PC-3 (cell line): ENCODE results near the gene KDM3A. TPM values are rescaled to one million over a fixed set of nuclear protein-coding genes. Genes with fewer than 3 reads are reported as not detected.

Experiments
- ATAC-seq: fragments of 200-7000 bp; cut with Tn5 transposase; 2 replicates; pipeline ENCODE4 v1.9.1; 2020; ENCODE audit warnings: mild to moderate bottlenecking, moderate library complexity
- BruUV-seq: library from RNA; stranded (reverse); fragments of 400-500 nt; replicated peaks from 2 replicates; lab custom pipeline; 2021; lab: Mats Ljungman, UMichigan
- CTCF ChIA-PET: fragments of 300-600 bp; sonication (Branson Sonifier 250); formaldehyde crosslinking; loops from one replicate; lab custom pipeline; 2022; ENCODE audit warnings: antibody characterized with exemption; lab: Charles Lee
- POLR2A ChIA-PET: fragments of 300-600 bp; sonication (Branson Sonifier 250); formaldehyde crosslinking; loops from one replicate; lab custom pipeline; 2022; ENCODE audit warnings: antibody characterized with exemption; ENCODE audit not compliant: unreplicated experiment; lab: Charles Lee
- DNase-seq: peaks from one replicate; pipeline ENCODE4 v3.0.0-alpha.2; 2015
- H2AFZ ChIP-seq: fragments of 300-600 bp; sonication (generic); 2 replicates; pipeline ENCODE4 v1.6.0; 2016; ENCODE audit warnings: antibody characterized with exemption, low read length
- H3F3A ChIP-seq: fragments of 300-600 bp; sonication (generic); one replicate; pipeline ENCODE4 v1.6.0; 2017; ENCODE audit warnings: antibody characterized with exemption, low read length, control low read depth, mild to moderate bottlenecking; ENCODE audit not compliant: unreplicated experiment
- H3K27ac ChIP-seq: fragments of 300-600 bp; sonication (generic); 2 replicates; pipeline ENCODE4 v1.5.1; 2016; ENCODE audit warnings: mild to moderate bottlenecking, low read length
- H3K27me3 ChIP-seq: fragments of 300-600 bp; sonication (generic); 2 replicates; pipeline ENCODE4 v1.6.1; 2016; ENCODE audit warnings: low read length, mixed read lengths
- H3K36me3 ChIP-seq: fragments of 300-600 bp; sonication (generic); 2 replicates; pipeline ENCODE4 v1.6.1; 2016; ENCODE audit warnings: low read depth, mixed run types, low read length, mixed read lengths
- H3K4me1 ChIP-seq: fragments of 300-600 bp; sonication (generic); 2 replicates; pipeline ENCODE4 v1.5.1; 2016; ENCODE audit warnings: low read length; ENCODE audit not compliant: insufficient read depth
- H3K4me2 ChIP-seq: fragments of 300-600 bp; sonication (generic); 2 replicates; pipeline ENCODE4 v1.6.0; 2016; ENCODE audit warnings: low read length
- H3K4me3 ChIP-seq: fragments of 300-600 bp; sonication (generic); 2 replicates; pipeline ENCODE4 v1.5.1; 2016; ENCODE audit warnings: mild to moderate bottlenecking, low read length, mixed read lengths
- H3K79me2 ChIP-seq: fragments of 300-600 bp; sonication (generic); 2 replicates; pipeline ENCODE4 v1.6.1; 2017; ENCODE audit warnings: low read length, mixed read lengths
- H3K9ac ChIP-seq: fragments of 300-600 bp; sonication (generic); 2 replicates; pipeline ENCODE4 v1.6.0; 2016; ENCODE audit warnings: mild to moderate bottlenecking, low read length
- H3K9me2 ChIP-seq: fragments of 300-600 bp; sonication (generic); replicated peaks from 2 replicates; pipeline ENCODE4 v1.6.1; 2016; ENCODE audit warnings: mixed run types, low read length, mixed read lengths
- H3K9me3 ChIP-seq: fragments of 300-600 bp; sonication (generic); 2 replicates; pipeline ENCODE4 v1.6.1; 2016; ENCODE audit warnings: low read length, mixed read lengths
- H4K20me1 ChIP-seq: fragments of 300-600 bp; sonication (generic); 2 replicates; pipeline ENCODE4 v1.6.1; 2016; ENCODE audit warnings: low read length, mixed read lengths
- EZH2 ChIP-seq: fragments of 300-600 bp; sonication (generic); IDR thresholded peaks from one replicate; pipeline ENCODE4 v1.6.1; 2017; ENCODE audit warnings: antibody characterized with exemption, mild to moderate bottlenecking, low read length; ENCODE audit not compliant: unreplicated experiment
- EZH2phosphoT487 ChIP-seq: fragments of 300-600 bp; sonication (generic); IDR thresholded peaks from 2 replicates; pipeline ENCODE4 v1.6.1; 2018; ENCODE audit warnings: mild to moderate bottlenecking, antibody characterized with exemption, low read length, borderline replicate concordance
- intact Hi-C: fragments of 100-400 bp; cut with micrococcal nuclease; formaldehyde crosslinking; loops from 2 replicates; pipeline ENCODE4 v1.9.0; 2023
- total RNA-seq: library from RNA; depleted of rRNA; stranded (reverse); fragments of >200 nt; gene quantifications from 2 replicates; pipeline ENCODE4 v1.2.3, GENCODE V29; 2014
- TF ChIP-seq, protein P1 (sequence below): fragments of 300-600 bp; sonication (generic); conservative IDR thresholded peaks from 2 replicates; pipeline ENCODE4 v1.5.1; 2017; ENCODE audit warnings: antibody characterized with exemption, low read depth, mild to moderate bottlenecking, low read length

The KDM3A gene
- total RNA-seq, 1 experiment from 2014 or later: 32.2 TPM

DNA sequence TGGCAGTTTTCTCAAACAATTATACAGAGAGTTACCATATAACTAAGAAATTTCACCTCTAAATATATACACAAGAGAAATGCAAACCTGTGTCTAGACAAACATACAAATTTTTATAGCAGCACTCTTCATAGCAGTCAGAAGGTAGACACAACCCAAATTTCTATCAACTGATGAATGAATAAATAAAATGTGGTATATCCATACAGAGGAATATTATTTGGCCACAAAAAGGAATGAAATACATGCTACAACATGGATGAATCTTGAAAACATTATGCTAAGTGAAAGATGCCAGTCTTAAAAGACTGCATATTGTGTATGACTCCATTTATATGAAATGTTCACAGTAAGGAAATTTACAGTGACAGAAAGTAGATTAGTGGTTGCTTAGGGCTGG, 30.6 kb upstream of the KDM3A start:
- Histone ChIP-seq H3K9ac (no peak overlapping the region), H3K27ac (no peak overlapping the region), H3F3A (no peaks in the 10 kb centered on the region), H3K27me3 (peaks cover 15% of the 10 kb centered on the region), H3K9me3 (no peaks in the 10 kb centered on the region), H4K20me1 (no peaks in the 10 kb centered on the region), H3K4me1 (no peaks in the 10 kb centered on the region), H3K9me2 (no peaks in the 10 kb centered on the region), H2AFZ (no peak overlapping the region), H3K79me2 (no peaks in the 10 kb centered on the region), H3K4me3 (no peak overlapping the region), H3K36me3 (no peaks in the 10 kb centered on the region), H3K4me2 (no peak overlapping the region)
- CTCF ChIA-PET: no interaction called here
- TF ChIP-seq EZH2 (no peak), EZH2phosphoT487 (no peak)
- TF ChIP-seq, protein P1, sequence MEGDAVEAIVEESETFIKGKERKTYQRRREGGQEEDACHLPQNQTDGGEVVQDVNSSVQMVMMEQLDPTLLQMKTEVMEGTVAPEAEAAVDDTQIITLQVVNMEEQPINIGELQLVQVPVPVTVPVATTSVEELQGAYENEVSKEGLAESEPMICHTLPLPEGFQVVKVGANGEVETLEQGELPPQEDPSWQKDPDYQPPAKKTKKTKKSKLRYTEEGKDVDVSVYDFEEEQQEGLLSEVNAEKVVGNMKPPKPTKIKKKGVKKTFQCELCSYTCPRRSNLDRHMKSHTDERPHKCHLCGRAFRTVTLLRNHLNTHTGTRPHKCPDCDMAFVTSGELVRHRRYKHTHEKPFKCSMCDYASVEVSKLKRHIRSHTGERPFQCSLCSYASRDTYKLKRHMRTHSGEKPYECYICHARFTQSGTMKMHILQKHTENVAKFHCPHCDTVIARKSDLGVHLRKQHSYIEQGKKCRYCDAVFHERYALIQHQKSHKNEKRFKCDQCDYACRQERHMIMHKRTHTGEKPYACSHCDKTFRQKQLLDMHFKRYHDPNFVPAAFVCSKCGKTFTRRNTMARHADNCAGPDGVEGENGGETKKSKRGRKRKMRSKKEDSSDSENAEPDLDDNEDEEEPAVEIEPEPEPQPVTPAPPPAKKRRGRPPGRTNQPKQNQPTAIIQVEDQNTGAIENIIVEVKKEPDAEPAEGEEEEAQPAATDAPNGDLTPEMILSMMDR: no peak
- BruUV-seq: no TSS peak
- DNase-seq (no peak), ATAC-seq (no peak)
- POLR2A ChIA-PET: no interaction called here
- intact Hi-C loops: no loop called here

DNA sequence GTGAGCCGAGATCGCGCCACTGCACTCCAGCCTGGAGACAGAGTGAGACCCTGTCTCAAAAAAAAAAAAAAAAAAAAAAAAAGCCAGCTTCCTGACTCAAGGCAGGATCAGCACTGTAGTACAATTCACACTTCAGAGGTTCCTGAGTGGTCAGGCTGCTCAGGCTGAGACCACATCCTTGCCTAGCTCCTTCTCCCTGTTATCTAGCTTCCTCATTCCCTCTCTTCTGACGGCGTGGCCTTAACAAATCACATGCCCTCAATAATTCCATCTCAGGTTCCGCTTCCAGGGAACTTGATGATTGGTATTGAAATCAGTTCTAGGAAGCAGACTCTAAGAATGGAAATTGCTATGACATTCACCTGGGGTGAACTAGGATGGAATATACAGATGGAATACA, 29.8 kb upstream of the KDM3A start:
- no peaks in the 10 kb centered on the region for H3K79me2 ChIP-seq
- H3K27me3 ChIP-seq: peaks cover 15% of the 10 kb centered on the region
- ATAC-seq: no peak
- no peak for DNase-seq
- CTCF ChIA-PET: interaction anchor here (0.5 kb wide), 1 partner anchor 31 kb away, joined by 5 read pairs; no protein-coding TSS in a partner anchor
- H2AFZ ChIP-seq: no peak overlapping the region
- no peaks in the 10 kb centered on the region for H3K9me2 ChIP-seq
- H3F3A ChIP-seq: no peaks in the 10 kb centered on the region
- no peaks in the 10 kb centered on the region for H4K20me1 ChIP-seq
- no peak overlapping the region for H3K9ac ChIP-seq
- intact Hi-C loops: no loop called here
- no TSS peak for BruUV-seq
- H3K4me2 ChIP-seq: no peak overlapping the region
- no peak overlapping the region for H3K27ac ChIP-seq
- H3K4me3 ChIP-seq: no peak overlapping the region
- H3K9me3 ChIP-seq: no peaks in the 10 kb centered on the region
- no peaks in the 10 kb centered on the region for H3K36me3 ChIP-seq
- TF ChIP-seq EZH2phosphoT487: no peak
- TF ChIP-seq, protein P1: no peak
- TF ChIP-seq EZH2: no peak
- POLR2A ChIA-PET: no interaction called here
- H3K4me1 ChIP-seq: no peaks in the 10 kb centered on the region

DNA sequence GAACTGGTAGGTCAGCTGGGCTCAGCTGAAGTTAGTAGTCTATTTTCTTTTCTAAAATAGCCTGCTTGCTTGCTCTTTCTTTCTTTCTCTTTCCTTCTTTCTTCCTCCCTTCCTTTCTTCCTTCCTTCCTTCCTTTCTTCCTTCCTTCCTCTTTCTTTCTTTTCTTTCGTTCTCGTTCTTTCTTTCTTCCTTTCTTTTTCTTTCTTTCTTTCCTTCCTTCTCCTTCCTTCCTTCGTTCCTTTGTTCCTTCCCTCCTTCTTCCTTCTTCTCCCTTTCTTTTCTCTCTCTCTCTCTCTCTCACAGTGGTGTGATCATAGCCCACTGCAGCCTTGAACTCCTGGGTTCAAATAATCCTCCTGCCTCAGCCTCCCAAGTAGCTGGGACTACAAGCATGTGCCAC, 29.2 kb upstream of the KDM3A start:
- BruUV-seq: no TSS peak
- TF ChIP-seq EZH2 (no peak), EZH2phosphoT487 (no peak)
- TF ChIP-seq, protein P1: no peak
- Histone ChIP-seq H3K4me2 (no peak overlapping the region), H4K20me1 (no peaks in the 10 kb centered on the region), H3K27ac (no peak overlapping the region), H3K79me2 (no peaks in the 10 kb centered on the region), H2AFZ (no peak overlapping the region), H3K4me3 (no peak overlapping the region), H3K9me2 (no peaks in the 10 kb centered on the region), H3K4me1 (no peaks in the 10 kb centered on the region), H3K9me3 (no peaks in the 10 kb centered on the region), H3K9ac (no peak overlapping the region), H3F3A (no peaks in the 10 kb centered on the region), H3K36me3 (no peaks in the 10 kb centered on the region), H3K27me3 (peaks cover 15% of the 10 kb centered on the region)
- intact Hi-C loops: no loop called here
- ATAC-seq (no peak), DNase-seq (no peak)
- ChIA-PET CTCF (interaction anchor here (0.5 kb wide), 1 partner anchor 30 kb away, joined by 5 read pairs; no protein-coding TSS in a partner anchor), POLR2A (no interaction called here)
